HG03558 (cell line): ENCODE measurements around the gene CD300E.
"Not testable (repeated sequence)": the region's sequence is repeated elsewhere in the genome, so short reads cannot be mapped to it uniquely, and the experiment has no call there.

ENCODE experiments used
- ATAC-seq: cut with Tn5 transposase; IDR thresholded peaks from one replicate; pipeline ENCODE4 v1.9.1; 2021; ENCODE audit warnings: moderate number of reproducible peaks; ENCODE audit not compliant: unreplicated experiment; ENCODE audit errors: extremely low read depth

CD300E gene

GRCh38 chr17:74601944-74602572 is 21.5 kb downstream of the CD300E start:
- no peak for ATAC-seq

GRCh38 chr17:74599448-74599939 is 24.0 kb downstream of the CD300E start:
- no peak for ATAC-seq

- no peak for ATAC-seq
Measured at GRCh38 chr17:74599023-74599399, 24.5 kb downstream of the CD300E start.

- ATAC-seq = no peak
Measured at GRCh38 chr17:74598346-74599022, 25.1 kb downstream of the CD300E start.

- no peak for ATAC-seq
Measured at GRCh38 chr17:74597069-74597790, 26.3 kb downstream of the CD300E start.

GRCh38 chr17:74595037-74595750 is 28.3 kb downstream of the CD300E start:
- ATAC-seq = no peak

- ATAC-seq = no peak
Measured at GRCh38 chr17:74592087-74592990, 31.2 kb downstream of the CD300E start, which contains the start of gene CD300LD. Gene CD300LD (minus strand): TSS chr17:74592283. CDS start chr17:74592202, 81 bp downstream.

- no peak for ATAC-seq
Measured at GRCh38 chr17:74591503-74591902, 32.0 kb downstream of the CD300E start.

GRCh38 chr17:74585711-74586110 is 37.8 kb downstream of the CD300E start:
- no peak for ATAC-seq

- no peak for ATAC-seq
Measured at GRCh38 chr17:74584292-74585060, 39.1 kb downstream of the CD300E start.

GRCh38 chr17:74582633-74583032 is 40.9 kb downstream of the CD300E start:
- ATAC-seq = no peak

- ATAC-seq = no peak
Measured at GRCh38 chr17:74579900-74580299, 43.6 kb downstream of the CD300E start.

- no peak for ATAC-seq
Measured at GRCh38 chr17:74578979-74579378, 44.6 kb downstream of the CD300E start.

- ATAC-seq = no peak
Measured at GRCh38 chr17:74574489-74575142, 48.9 kb downstream of the CD300E start.

GRCh38 chr17:74573635-74574034 is 49.9 kb downstream of the CD300E start:
- not testable (repeated sequence) for ATAC-seq

- no peak for ATAC-seq
Measured at GRCh38 chr17:74573169-74573568, 50.4 kb downstream of the CD300E start.

GRCh38 chr17:74571621-74572270 is 51.8 kb downstream of the CD300E start:
- no peak for ATAC-seq
